ENCODE measurements around the gene PRRT3.
"Not testable (repeated sequence)": the region's sequence is repeated elsewhere in the genome, so short reads cannot be mapped to it uniquely, and the experiment has no call there.

PRRT3 gene

DNA sequence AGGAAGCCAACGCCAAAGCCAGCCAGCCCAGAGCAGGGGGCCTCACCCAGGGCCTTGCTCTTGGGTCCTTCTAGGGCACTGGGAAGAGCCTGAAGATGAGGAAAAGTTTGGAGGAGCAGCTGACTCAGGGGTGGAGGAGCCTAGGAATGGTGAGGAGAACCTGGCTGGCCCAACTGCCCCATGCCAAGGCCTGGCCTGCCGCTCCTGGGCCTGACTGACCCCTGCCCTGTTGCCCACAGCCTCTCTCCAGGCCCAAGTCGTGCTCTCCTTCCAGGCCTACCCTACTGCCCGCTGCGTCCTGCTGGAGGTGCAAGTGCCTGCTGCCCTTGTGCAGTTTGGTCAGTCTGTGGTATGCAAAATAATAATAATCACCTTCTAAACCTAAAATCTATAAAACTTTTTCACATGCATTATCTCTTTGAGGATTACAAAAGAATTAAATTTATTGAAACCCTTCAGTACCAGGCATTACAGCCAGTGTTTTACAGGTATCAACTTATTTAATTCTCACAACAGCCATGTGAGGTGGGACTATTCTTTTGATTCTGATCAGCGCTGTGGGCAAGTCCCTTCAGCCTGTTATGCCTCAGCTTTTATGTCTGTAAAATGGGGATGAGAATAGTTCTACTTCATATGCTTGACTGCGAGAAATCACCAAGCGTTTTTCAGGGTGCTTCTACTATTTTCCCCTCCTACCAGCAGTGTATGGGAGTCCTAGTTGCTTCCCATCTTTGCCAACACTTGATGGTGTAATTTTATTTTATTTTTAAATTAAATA is 33.8 kb downstream of the PRRT3 start:
- no peak for DNase-seq (ENCODE audit: low spot score)

DNA sequence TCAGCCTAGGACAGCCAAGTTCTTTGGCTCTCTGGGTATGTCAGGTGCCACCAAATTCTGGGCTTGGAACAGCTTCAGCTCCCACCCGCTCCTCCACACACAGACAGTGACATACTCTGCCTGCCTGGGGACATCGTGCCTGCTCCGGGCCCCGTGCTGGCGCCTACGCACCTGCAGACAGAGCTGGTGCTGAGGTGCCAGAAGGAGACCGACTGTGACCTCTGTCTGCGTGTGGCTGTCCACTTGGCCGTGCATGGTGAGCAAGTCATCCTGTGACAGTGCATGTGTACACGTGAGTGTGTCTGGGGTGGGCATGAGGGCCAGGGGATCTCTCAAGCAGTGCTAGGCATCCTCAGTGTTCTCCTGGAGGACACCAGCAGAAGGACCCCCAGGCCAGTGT is 34.4 kb downstream of the PRRT3 start:
- no peak for DNase-seq (ENCODE audit: low spot score)

GRCh38 chr3:9916734-9917680 is 35.2 kb downstream of the PRRT3 start, which contains the start of gene IL17RC:
TSS of gene IL17RC (plus strand) at chr3:9917098. CDS start at chr3:9917316, 218 bp downstream.
- DNase-seq (ENCODE audit: low spot score) = peak; percentile 94

- peak; percentile 61 for DNase-seq (ENCODE audit: low spot score)
Observed at GRCh38 chr3:9916346-9916733, 35.9 kb downstream of the PRRT3 start.

DNA sequence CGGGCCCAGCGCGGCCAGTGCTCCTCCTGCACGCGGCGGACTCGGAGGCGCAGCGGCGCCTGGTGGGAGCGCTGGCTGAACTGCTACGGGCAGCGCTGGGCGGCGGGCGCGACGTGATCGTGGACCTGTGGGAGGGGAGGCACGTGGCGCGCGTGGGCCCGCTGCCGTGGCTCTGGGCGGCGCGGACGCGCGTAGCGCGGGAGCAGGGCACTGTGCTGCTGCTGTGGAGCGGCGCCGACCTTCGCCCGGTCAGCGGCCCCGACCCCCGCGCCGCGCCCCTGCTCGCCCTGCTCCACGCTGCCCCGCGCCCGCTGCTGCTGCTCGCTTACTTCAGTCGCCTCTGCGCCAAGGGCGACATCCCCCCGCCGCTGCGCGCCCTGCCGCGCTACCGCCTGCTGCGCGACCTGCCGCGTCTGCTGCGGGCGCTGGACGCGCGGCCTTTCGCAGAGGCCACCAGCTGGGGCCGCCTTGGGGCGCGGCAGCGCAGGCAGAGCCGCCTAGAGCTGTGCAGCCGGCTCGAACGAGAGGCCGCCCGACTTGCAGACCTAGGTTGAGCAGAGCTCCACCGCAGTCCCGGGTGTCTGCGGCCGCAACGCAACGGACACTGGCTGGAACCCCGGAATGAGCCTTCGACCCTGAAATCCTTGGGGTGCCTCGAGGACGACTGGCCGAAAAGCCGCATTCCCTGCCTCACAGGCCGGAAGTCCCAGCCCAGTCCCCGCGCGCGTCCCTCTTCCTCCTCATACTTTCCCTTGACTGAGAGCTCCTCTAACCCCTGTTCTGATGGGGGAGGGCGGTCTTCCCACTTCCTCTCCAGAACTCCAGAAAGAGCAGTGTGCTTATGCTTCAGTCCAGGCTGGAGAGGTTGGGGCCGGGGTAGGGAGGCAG is 36.7 kb downstream of the PRRT3 start:
- DNase-seq (ENCODE audit: low spot score) = peak; percentile 80

DNA sequence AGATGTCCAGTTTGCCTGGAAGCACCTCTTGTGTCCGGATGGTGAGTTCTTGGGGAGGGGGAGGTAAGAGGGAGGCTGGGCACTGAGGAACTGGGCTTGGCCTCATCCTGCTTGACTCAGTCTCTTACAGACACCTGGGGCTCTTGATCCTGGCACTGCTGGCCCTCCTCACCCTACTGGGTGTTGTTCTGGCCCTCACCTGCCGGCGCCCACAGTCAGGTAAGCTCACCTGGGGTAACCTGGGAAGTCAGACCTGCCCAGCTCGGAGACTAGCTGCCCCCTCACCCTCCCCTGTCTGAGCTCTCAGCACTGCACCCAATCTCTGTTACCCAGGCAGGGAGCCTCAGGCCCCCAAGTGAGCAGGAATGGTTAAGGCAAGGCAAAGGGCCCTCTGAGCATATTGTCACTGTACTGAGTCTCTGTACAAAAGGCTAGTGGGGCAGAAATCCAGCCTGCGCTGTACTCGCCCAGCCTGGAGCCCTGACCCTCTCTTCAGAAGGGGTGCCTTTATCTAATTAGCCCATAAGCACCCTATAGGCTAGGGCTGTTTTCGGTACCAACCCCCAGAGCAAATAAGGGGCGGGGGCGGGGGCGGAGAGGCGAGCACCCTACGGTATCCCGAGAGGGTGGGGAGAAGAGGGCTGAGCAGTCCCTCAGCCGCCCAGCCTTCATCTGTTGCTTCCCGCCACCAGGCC is 37.5 kb downstream of the PRRT3 start:
- no peak for DNase-seq (ENCODE audit: low spot score)

- no peak for DNase-seq (ENCODE audit: low spot score)
Observed at GRCh38 chr3:9914011-9914410, 38.2 kb downstream of the PRRT3 start.

GRCh38 chr3:9913601-9914000 is 38.6 kb downstream of the PRRT3 start:
- no peak for DNase-seq (ENCODE audit: low spot score)

DNA sequence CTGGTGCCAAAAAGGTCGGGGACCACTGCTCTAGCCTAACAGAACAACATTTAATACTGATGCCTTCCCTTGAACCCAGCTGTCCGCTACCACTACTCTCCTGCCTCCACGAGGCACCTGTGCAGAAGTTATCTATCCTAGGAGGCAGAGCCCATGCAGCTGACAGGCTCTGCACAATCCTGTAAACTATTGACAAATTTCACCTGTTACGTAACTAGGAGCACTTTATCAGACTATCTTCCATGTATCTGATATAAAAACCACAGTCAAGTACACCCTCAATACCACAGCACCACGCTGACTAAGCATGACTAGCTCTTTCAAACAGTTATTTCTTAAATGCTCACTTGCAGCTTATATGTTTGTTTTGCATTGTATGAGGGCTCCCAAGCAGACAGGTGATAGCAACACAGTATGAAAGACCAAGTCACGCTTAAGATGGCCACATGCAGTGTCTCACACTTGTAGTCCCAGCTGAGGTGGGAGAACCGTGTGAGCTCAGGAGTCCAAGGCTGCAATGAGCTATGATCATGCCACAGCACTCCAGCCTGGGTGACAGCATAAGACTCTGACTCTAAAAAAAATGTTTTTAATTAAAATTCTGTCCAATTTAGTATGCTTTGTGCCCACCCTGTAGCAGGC is 39.8 kb downstream of the PRRT3 start:
- peak; percentile 39 for DNase-seq (ENCODE audit: low spot score)

- no peak for DNase-seq (ENCODE audit: low spot score)
Observed at GRCh38 chr3:9911863-9912262, 40.3 kb downstream of the PRRT3 start.

GRCh38 chr3:9909221-9910013 is 42.8 kb downstream of the PRRT3 start:
- DNase-seq (ENCODE audit: low spot score) = no peak

GRCh38 chr3:9908286-9908685 is 43.9 kb downstream of the PRRT3 start:
- no peak for DNase-seq (ENCODE audit: low spot score)

- DNase-seq (ENCODE audit: low spot score) = no peak
Observed at GRCh38 chr3:9906480-9906879, 45.7 kb downstream of the PRRT3 start.

DNA sequence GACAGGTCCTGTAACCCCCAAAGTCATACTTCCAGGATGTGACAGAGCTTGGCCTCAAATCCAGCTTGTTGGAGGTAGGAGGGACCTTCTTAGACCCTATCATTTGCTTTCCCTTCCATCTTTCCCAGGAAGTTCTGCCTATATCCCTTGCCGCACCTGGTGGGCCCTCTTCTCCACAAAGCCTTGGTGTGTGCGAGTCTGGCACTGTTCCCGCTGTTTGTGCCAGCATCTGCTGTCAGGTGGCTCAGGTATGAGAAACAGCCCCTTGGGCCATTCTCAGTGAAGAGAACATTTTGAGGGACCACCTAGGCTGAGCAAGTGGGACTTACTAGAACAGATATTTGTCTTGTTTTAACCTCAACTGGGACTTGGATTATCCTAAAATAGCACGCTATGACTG is 48.3 kb downstream of the PRRT3 start:
- DNase-seq (ENCODE audit: low spot score) = no peak

DNA sequence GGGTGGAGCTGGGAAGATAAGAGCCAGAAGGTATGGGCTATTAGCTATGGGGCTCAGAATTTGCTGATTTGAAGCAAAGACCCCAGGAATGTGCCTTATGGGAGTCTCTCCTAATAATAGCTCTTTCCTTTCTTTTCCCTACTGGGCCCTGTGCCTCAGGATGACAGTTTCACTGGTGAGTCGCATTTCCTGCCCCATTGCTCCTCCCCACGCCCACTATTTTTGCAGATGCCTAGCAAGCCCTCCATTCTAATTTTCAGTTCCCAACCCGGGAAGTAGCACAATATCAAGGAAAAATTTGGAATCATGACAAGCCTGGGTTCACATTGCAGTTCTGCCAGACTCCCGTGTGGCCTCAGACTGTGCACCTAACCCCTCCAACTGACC is 49.0 kb downstream of the PRRT3 start:
- DNase-seq (ENCODE audit: low spot score) = peak; percentile 74

- peak; percentile 22 for DNase-seq (ENCODE audit: low spot score)
Observed at GRCh38 chr3:9902372-9903237, 49.6 kb downstream of the PRRT3 start, which contains the start of gene IL17RE. TSS of gene IL17RE (plus strand) at chr3:9902848. CDS start at chr3:9902933, 85 bp downstream.

DNA sequence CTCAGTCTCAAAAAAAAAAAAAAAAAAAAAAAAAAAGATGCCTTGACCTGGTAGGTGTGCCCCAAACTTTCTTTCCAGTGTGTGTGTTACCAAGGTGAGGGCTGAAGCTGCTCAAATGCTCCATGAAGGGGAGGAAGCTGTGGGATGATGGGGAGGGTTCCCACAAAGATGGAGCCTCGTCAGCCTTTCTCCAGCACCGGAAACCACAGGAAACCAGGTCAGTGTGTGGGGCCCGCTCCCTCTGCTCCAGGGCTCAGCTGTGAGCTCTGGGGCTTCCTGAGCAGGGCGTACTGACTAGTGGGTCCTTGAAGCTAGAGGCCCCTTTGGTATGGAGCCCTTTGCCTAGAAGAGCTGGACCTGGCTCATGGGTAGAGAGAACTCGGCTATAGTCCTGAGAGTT is 50.2 kb downstream of the PRRT3 start:
- DNase-seq (ENCODE audit: low spot score) = no peak

DNA sequence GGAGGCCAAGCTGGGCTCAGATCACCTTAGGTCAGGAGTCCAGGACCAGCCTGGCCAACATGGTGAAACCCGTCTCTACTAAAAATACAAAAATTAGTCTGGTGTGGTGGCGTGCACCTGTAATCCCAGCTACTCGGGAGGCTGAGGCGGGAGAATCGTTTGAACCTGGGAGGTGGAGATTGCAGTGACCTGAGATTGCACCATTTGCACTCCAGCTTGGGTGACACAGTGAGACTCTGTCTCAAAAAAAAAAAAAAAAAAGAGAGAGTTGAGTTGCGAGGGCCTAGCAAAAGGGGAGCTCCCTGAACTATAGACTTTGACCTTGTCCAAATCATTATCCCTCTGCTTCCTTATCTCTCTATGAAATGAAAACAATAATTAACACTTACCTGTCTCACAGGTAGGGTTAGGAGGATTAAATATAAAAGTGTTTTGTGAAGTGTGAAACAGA is 51.2 kb downstream of the PRRT3 start:
- DNase-seq (ENCODE audit: low spot score) = not testable (repeated sequence)

DNA sequence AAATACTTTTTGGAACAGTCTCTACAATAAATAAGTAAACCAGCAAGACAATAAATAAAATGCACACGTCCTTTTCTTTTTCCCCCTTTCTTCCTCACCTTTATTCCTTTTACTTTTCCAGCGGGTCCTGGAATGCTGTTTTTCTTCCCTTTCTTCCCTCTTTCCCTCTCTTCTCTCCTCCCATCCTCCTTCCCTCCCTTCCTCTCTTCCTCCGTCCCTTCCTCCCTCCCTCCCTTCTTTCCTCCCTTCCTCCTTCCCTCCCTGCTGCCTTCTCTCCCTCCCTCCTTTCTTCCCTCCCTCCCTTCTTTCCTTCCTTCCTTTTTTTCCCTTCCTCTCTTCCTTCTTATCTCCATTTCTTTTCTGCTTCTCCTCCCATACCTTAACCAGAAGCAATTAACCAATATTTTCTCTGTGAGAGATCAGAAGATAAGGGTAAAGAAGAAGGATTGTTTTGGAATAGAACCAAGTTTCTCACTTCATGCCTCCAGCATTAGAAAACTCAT is 52.9 kb downstream of the PRRT3 start:
- no peak for DNase-seq (ENCODE audit: low spot score)

Measured in GM03348 (cell line).